HCT116 (cell line): ENCODE measurements around the gene CFAP53.

Experiments used
- ZFX ChIP-seq: fragments of 450-650 bp; IDR thresholded peaks from 2 replicates; pipeline ENCODE4 v1.6.1; 2017
- TF ChIP-seq, protein P1 (sequence below), 3 experiments: fragments of 200-600 bp in 1 of 3; sonication (generic) in 1 of 3; IDR thresholded peaks in 2 of 3; conservative IDR thresholded peaks in 1 of 3; 2 replicates each; pipeline ENCODE4 v1.5.1; 2012 to 2017; ENCODE audit warnings: low read depth in 2 of 3, low read length in 2 of 3, antibody characterized with exemption in 1 of 3, borderline replicate concordance in 1 of 3, control low read depth in 1 of 3, mild to moderate bottlenecking in 1 of 3, mixed read lengths in 1 of 3, mixed run types in 1 of 3, moderate library complexity in 1 of 3; ENCODE audit not compliant: insufficient read depth in 1 of 3

DNA sequence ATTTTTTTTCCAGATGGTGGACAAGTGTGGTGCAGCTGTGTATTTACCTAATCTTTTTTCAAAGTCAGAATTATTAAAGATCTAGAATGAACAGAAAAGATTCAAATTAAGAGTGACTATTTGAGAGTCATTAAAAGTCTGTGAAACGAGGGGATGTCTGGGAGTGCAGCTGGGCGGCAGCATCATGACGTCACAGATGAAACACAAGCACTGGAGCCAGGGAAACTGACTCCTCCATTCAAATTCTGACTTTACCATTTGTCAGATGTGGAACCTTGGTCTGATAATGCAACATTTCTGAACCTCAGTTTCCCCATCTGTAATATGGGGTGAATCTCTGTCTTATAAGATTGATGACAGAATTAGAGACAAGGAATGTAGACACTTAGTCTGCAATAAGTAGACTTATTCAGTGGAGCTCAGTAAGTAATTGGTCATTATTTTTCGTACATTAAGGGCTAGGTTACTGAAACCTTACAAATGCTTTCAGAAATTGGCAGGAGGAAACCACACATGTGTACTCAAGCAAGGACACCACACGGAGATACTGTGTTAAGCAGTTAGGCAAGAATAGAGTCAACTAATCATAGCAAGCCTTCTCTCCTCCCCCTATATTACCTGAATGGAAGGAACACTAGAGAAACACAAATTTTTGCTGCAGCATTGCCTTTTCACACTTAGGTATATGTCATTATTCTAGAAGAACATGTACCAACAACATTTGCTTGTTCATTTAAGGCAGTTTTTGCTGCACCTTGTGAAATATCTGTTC, 49.0 kb upstream of the CFAP53 start:
- no peak for TF ChIP-seq ZFX
- TF ChIP-seq, protein P1, sequence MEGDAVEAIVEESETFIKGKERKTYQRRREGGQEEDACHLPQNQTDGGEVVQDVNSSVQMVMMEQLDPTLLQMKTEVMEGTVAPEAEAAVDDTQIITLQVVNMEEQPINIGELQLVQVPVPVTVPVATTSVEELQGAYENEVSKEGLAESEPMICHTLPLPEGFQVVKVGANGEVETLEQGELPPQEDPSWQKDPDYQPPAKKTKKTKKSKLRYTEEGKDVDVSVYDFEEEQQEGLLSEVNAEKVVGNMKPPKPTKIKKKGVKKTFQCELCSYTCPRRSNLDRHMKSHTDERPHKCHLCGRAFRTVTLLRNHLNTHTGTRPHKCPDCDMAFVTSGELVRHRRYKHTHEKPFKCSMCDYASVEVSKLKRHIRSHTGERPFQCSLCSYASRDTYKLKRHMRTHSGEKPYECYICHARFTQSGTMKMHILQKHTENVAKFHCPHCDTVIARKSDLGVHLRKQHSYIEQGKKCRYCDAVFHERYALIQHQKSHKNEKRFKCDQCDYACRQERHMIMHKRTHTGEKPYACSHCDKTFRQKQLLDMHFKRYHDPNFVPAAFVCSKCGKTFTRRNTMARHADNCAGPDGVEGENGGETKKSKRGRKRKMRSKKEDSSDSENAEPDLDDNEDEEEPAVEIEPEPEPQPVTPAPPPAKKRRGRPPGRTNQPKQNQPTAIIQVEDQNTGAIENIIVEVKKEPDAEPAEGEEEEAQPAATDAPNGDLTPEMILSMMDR (IDR thresholded peaks at IDR 0.05 in 2 of 3, conservative IDR thresholded peaks at IDR 0.05 in 1 of 3; ENCODE audit: borderline replicate concordance in 1 of 3, insufficient read depth in 1 of 3, low read depth in 2 of 3, low read length in 2 of 3): no peak
